HG02588 (cell line): Measurements from ENCODE around the gene AIM2.
A peak's percentile ranks its signal among the peaks of the same experiment; 100 is the strongest.

Experiments used
- ATAC-seq: cut with Tn5 transposase; IDR thresholded peaks from one replicate; pipeline ENCODE4 v1.9.1; 2021; ENCODE audit warnings: mild to moderate bottlenecking, moderate library complexity; ENCODE audit not compliant: unreplicated experiment

AIM2 gene

GRCh38 chr1:159025043-159025442, 51.5 kb downstream of the AIM2 start:
- no peak for ATAC-seq

- ATAC-seq: no peak
Measured at GRCh38 chr1:159023723-159024122, 52.8 kb downstream of the AIM2 start.

- peak; percentile 97 for ATAC-seq
Measured at GRCh38 chr1:159015440-159015909, 61.1 kb downstream of the AIM2 start.

GRCh38 chr1:159014851-159015250, 61.7 kb downstream of the AIM2 start:
- ATAC-seq: no peak

- no peak for ATAC-seq
Measured at GRCh38 chr1:159014003-159014571, 62.5 kb downstream of the AIM2 start.

GRCh38 chr1:159012495-159012894, 64.1 kb downstream of the AIM2 start:
- no peak for ATAC-seq
